ENCODE results near the gene FNIP2.
"Not testable (repeated sequence)": the region's sequence is repeated elsewhere in the genome, so short reads cannot be mapped to it uniquely, and the experiment has no call there.

The FNIP2 gene

GRCh38 chr4:158766434-158767044 lies 2.3 kb upstream of the FNIP2 start:
- no peak for DNase-seq

- no peak for DNase-seq
Measured at GRCh38 chr4:158767451-158767850, 1.4 kb upstream of the FNIP2 start.

- no peak for DNase-seq
Measured at GRCh38 chr4:158769175-158769921, 522 bp downstream of the FNIP2 start.

GRCh38 chr4:158770671-158771070 lies 1.8 kb downstream of the FNIP2 start:
- no peak for DNase-seq

- DNase-seq: no peak
Measured at GRCh38 chr4:158771776-158772175, 3.0 kb downstream of the FNIP2 start.

GRCh38 chr4:158775091-158775651 lies 6.3 kb downstream of the FNIP2 start:
- DNase-seq: no peak

GRCh38 chr4:158776106-158776505 lies 7.3 kb downstream of the FNIP2 start:
- DNase-seq: no peak

- no peak for DNase-seq
Measured at GRCh38 chr4:158777423-158778155, 8.8 kb downstream of the FNIP2 start.

GRCh38 chr4:158778156-158778711 lies 9.4 kb downstream of the FNIP2 start:
- DNase-seq: no peak

GRCh38 chr4:158778712-158779111 lies 9.9 kb downstream of the FNIP2 start:
- no peak for DNase-seq

GRCh38 chr4:158781963-158782362 lies 13.1 kb downstream of the FNIP2 start:
- no peak for DNase-seq

GRCh38 chr4:158782551-158783360 lies 13.9 kb downstream of the FNIP2 start:
- DNase-seq: no peak

- DNase-seq: no peak
Measured at GRCh38 chr4:158783785-158784184, 15.0 kb downstream of the FNIP2 start.

GRCh38 chr4:158785718-158786117 lies 16.9 kb downstream of the FNIP2 start:
- no peak for DNase-seq

GRCh38 chr4:158786121-158786601 lies 17.3 kb downstream of the FNIP2 start:
- DNase-seq: no peak

GRCh38 chr4:158786955-158787354 lies 18.1 kb downstream of the FNIP2 start:
- no peak for DNase-seq

- no peak for DNase-seq
Measured at GRCh38 chr4:158787709-158788475, 19.1 kb downstream of the FNIP2 start.

GRCh38 chr4:158788516-158788915 lies 19.7 kb downstream of the FNIP2 start:
- DNase-seq: no peak

- DNase-seq: no peak
Measured at GRCh38 chr4:158789853-158790252, 21.0 kb downstream of the FNIP2 start.

GRCh38 chr4:158793021-158793420 lies 24.2 kb downstream of the FNIP2 start:
- DNase-seq: no peak

- not testable (repeated sequence) for DNase-seq
Measured at GRCh38 chr4:158793430-158793829, 24.6 kb downstream of the FNIP2 start.
